Naive thymus-derived CD4-positive, alpha-beta T cell (primary cell): ENCODE results near the gene ZNF541. TPM values are rescaled to one million over a fixed set of nuclear protein-coding genes. Genes with fewer than 3 reads are reported as not detected.
"Not testable (repeated sequence)": the region's sequence is repeated elsewhere in the genome, so short reads cannot be mapped to it uniquely, and the experiment has no call there.

Source experiments
- ATAC-seq: fragments of 150-1000 bp; cut with Tn5 transposase; 2 replicates; pipeline ENCODE4 v1.10.0; 2021; ENCODE audit warnings: mild to moderate bottlenecking, moderate library complexity
- CTCF ChIA-PET: fragments of 350-600 bp; sonication (Branson Sonifier 250); formaldehyde crosslinking; loops from one replicate; lab custom pipeline; 2021; ENCODE audit warnings: antibody characterized with exemption; lab: Charles Lee
- POLR2A ChIA-PET: fragments of 350-600 bp; sonication (Branson Sonifier 250); formaldehyde crosslinking; loops from one replicate; lab custom pipeline; 2021; ENCODE audit warnings: antibody characterized with exemption, inconsistent platforms; lab: Charles Lee
- DNase-seq, 9 donors: peaks; one replicate each; pipeline versions ENCODE4 v3.0.0 to v3.0.0-alpha.2; 2020 to 2022; ENCODE audit warnings: mixed read lengths in 1 of 9
- H3K27ac ChIP-seq: one replicate; pipeline ENCODE4 v1.7.0; 2013; ENCODE audit warnings: mild to moderate bottlenecking, low read depth, low read length, moderate library complexity
- H3K27me3 ChIP-seq, 2 donors: one replicate each; pipeline ENCODE4 v1.7.0; 2013; ENCODE audit warnings: low read length in 2 of 2, mild to moderate bottlenecking in 2 of 2, moderate library complexity in 2 of 2; ENCODE audit not compliant: control insufficient read depth in 2 of 2, insufficient read depth in 2 of 2
- H3K36me3 ChIP-seq, 3 experiments: 1 replicate in 2 of 3; 2 replicates in 1 of 3; pipeline ENCODE4 v1.7.0; 2013; ENCODE audit warnings: low read length in 3 of 3, mild to moderate bottlenecking in 3 of 3, moderate library complexity in 1 of 3; ENCODE audit not compliant: insufficient read depth in 3 of 3, control insufficient read depth in 2 of 3
- H3K4me1 ChIP-seq, 2 donors: one replicate each; pipeline ENCODE4 v1.7.0; 2013; ENCODE audit warnings: low read length in 2 of 2, mild to moderate bottlenecking in 2 of 2, moderate library complexity in 1 of 2; ENCODE audit not compliant: control insufficient read depth in 2 of 2, insufficient read depth in 2 of 2
- H3K4me3 ChIP-seq: 2 replicates; pipeline ENCODE4 v1.7.0; 2013; ENCODE audit warnings: mild to moderate bottlenecking, low read length
- H3K9me3 ChIP-seq, 3 experiments: 1 replicate in 2 of 3; 2 replicates in 1 of 3; pipeline ENCODE4 v1.7.0; 2013; ENCODE audit warnings: low read length in 3 of 3; ENCODE audit not compliant: control insufficient read depth in 2 of 3
- H3K27ac Mint-ChIP-seq, 9 donors: one replicate each; pipeline ENCODE4 v1.8.0; 2020 to 2022; ENCODE audit warnings: mixed read lengths in 9 of 9, mild to moderate bottlenecking in 8 of 9, moderate library complexity in 5 of 9, inconsistent platforms in 2 of 9
- H3K27me3 Mint-ChIP-seq, 5 donors: one replicate each; pipeline ENCODE4 v1.8.0; 2021 to 2022; ENCODE audit warnings: mixed read lengths in 5 of 5, mild to moderate bottlenecking in 1 of 5
- H3K36me3 Mint-ChIP-seq, 5 donors: one replicate each; pipeline ENCODE4 v1.8.0; 2020 to 2022; ENCODE audit warnings: mixed read lengths in 5 of 5, mild to moderate bottlenecking in 3 of 5, inconsistent platforms in 1 of 5
- H3K4me1 Mint-ChIP-seq, 7 donors: one replicate each; pipeline ENCODE4 v1.8.0; 2020 to 2022; ENCODE audit warnings: mixed read lengths in 7 of 7, mild to moderate bottlenecking in 3 of 7, inconsistent platforms in 1 of 7
- H3K4me3 Mint-ChIP-seq, 10 donors: one replicate each; pipeline ENCODE4 v1.8.0; 2020 to 2022; ENCODE audit warnings: mild to moderate bottlenecking in 10 of 10, mixed read lengths in 10 of 10, moderate library complexity in 6 of 10, inconsistent platforms in 2 of 10
- H3K9me3 Mint-ChIP-seq, 11 donors: one replicate each; pipeline ENCODE4 v1.8.0; 2020 to 2022; ENCODE audit warnings: mixed read lengths in 11 of 11, mild to moderate bottlenecking in 4 of 11, inconsistent platforms in 1 of 11, moderate library complexity in 1 of 11
- intact Hi-C, 2 donors: fragments of 100-400 bp; cut with micrococcal nuclease; formaldehyde crosslinking; loops; one replicate each; pipeline ENCODE4 v1.15.1; 2023
- polyA plus RNA-seq, 2 donors: library from polyadenylated mRNA; unstranded; fragments of 300-500 nt; fragmentation: Illumina TruSeq; gene quantifications; one replicate each; pipeline ENCODE4 v1.2.3, GENCODE V29; 2021
- total RNA-seq, 6 experiments: library from RNA in 5 of 6; stranded (reverse) in 5 of 6; gene quantifications; 1 replicate in 5 of 6; 2 replicates in 1 of 6; pipeline ENCODE4 v1.2.3 and lab custom pipeline; 2021 to 2026

The ZNF541 gene
- total and polyA plus RNA-seq, 7 experiments from 2014 or later: 0.36 to 1.5 (median 0.93) TPM; not detected in 1

GRCh38 chr19:47589824-47590223 lies 16.9 kb upstream of the ZNF541 start:
- Mint-ChIP-seq H3K27me3 (peaks cover 0 to 12% (median 0%) of the 10 kb centered on the region in 5 donors), H3K4me3 (no peak overlapping the region), H3K9me3 (peaks cover 2 to 14% (median 7%) of the 10 kb centered on the region in 11 donors), H3K27ac (peak overlapping the region in 1 of 9 donors; percentile 38), H3K36me3 (peaks cover 0 to 7% (median 3%) of the 10 kb centered on the region in 5 donors), H3K4me1 (peaks cover 0 to 6% (median 0%) of the 10 kb centered on the region in 7 donors)
- DNase-seq (no peak), ATAC-seq (no peak)
- Histone ChIP-seq H3K27me3 (no peaks in the 10 kb centered on the region), H3K9me3 (peaks cover 0 to 5% (median 0%) of the 10 kb centered on the region in 3 experiments), H3K4me1 (no peaks in the 10 kb centered on the region), H3K4me3 (no peak overlapping the region), H3K27ac (no peak overlapping the region), H3K36me3 (no peaks in the 10 kb centered on the region)
- CTCF ChIA-PET: no interaction called here
- intact Hi-C loops: no loop called here
- POLR2A ChIA-PET: interaction anchor here (0.8 kb wide), 1 partner anchor 10 kb away, joined by 3 read pairs; no protein-coding TSS in a partner anchor

GRCh38 chr19:47587295-47587694 lies 14.3 kb upstream of the ZNF541 start:
- Histone ChIP-seq H3K36me3 (no peaks in the 10 kb centered on the region), H3K9me3 (peaks cover 0 to 5% (median 0%) of the 10 kb centered on the region in 3 experiments), H3K27ac (no peak overlapping the region), H3K4me3 (no peak overlapping the region), H3K4me1 (peaks cover 4% of the 10 kb centered on the region in 2 donors), H3K27me3 (no peaks in the 10 kb centered on the region)
- H3K36me3 Mint-ChIP-seq: peaks cover 0 to 7% (median 3%) of the 10 kb centered on the region in 5 donors
- POLR2A ChIA-PET: no interaction called here
- CTCF ChIA-PET: no interaction called here
- peaks cover 2 to 14% (median 7%) of the 10 kb centered on the region in 11 donors for H3K9me3 Mint-ChIP-seq
- peaks cover 0 to 11% (median 0%) of the 10 kb centered on the region in 5 donors for H3K27me3 Mint-ChIP-seq
- peak overlapping the region in 1 of 9 donors; percentile 62 for H3K27ac Mint-ChIP-seq
- DNase-seq: no peak
- no peak for ATAC-seq
- intact Hi-C loops: no loop called here
- no peak overlapping the region for H3K4me3 Mint-ChIP-seq
- H3K4me1 Mint-ChIP-seq: peaks cover 5 to 17% (median 11%) of the 10 kb centered on the region in 7 donors

GRCh38 chr19:47583161-47583560 lies 10.2 kb upstream of the ZNF541 start:
- H3K4me3 ChIP-seq, DNase-seq, H3K27ac ChIP-seq, ATAC-seq, H3K27me3 ChIP-seq, H3K27me3 Mint-ChIP-seq, H3K36me3 ChIP-seq, H3K9me3 ChIP-seq, intact Hi-C loops, H3K36me3 Mint-ChIP-seq: not testable (repeated sequence)
- peaks cover 15 to 38% of the 10 kb centered on the region in 2 donors for H3K4me1 ChIP-seq
- CTCF ChIA-PET: interaction anchor here (0.6 to 0.7 kb wide), 2 partner anchors 69 to 114 kb away, joined by 3 to 4 read pairs; no protein-coding TSS in a partner anchor
- Mint-ChIP-seq H3K4me1 (peaks cover 19 to 52% (median 34%) of the 10 kb centered on the region in 7 donors), H3K9me3 (peaks cover 2 to 14% (median 7%) of the 10 kb centered on the region in 11 donors), H3K4me3 (peak overlapping the region in 5 of 10 donors; percentile 12 to 56 (median 24)), H3K27ac (peak overlapping the region in 7 of 9 donors; percentile 28 to 94 (median 71))
- POLR2A ChIA-PET: interaction anchor here (0.7 to 1.3 kb wide), 3 partner anchors 10 to 54 kb away, joined by 4 to 6 read pairs (median 4); no protein-coding TSS in a partner anchor

- intact Hi-C loops: no loop called here
These were observed 9.5 kb upstream of the ZNF541 start for GRCh38 chr19:47582320-47582909.

GRCh38 chr19:47581605-47582319 lies 8.8 kb upstream of the ZNF541 start:
- H3K27me3 ChIP-seq: no peaks in the 10 kb centered on the region
- H3K4me1 ChIP-seq: peaks cover 25 to 49% of the 10 kb centered on the region in 2 donors
- Mint-ChIP-seq H3K27me3 (peaks cover 0 to 5% (median 0%) of the 10 kb centered on the region in 5 donors), H3K4me3 (peak overlapping the region; percentile 56 to 85 (median 72)), H3K4me1 (peaks cover 30 to 66% (median 45%) of the 10 kb centered on the region in 7 donors), H3K36me3 (peaks cover 0 to 7% (median 5%) of the 10 kb centered on the region in 5 donors), H3K27ac (peak overlapping the region; percentile 31 to 95 (median 87)), H3K9me3 (peaks cover 2 to 14% (median 7%) of the 10 kb centered on the region in 11 donors)
- no peaks in the 10 kb centered on the region for H3K36me3 ChIP-seq
- peak overlapping the region; percentile 42 for H3K27ac ChIP-seq
- H3K4me3 ChIP-seq: no peak overlapping the region
- no peak for ATAC-seq
- ChIA-PET POLR2A (interaction anchor here (0.6 to 5.7 kb wide), 3 partner anchors 9 to 27 kb away, joined by 3 to 48 read pairs (median 4); partner anchors contain the start of gene BICRA), CTCF (no interaction called here)
- peaks cover 0 to 5% (median 0%) of the 10 kb centered on the region in 3 experiments for H3K9me3 ChIP-seq
- no peak for DNase-seq
- intact Hi-C loops: no loop called here

More at GRCh38 chr19:47582320-47582909, 9.5 kb upstream of the ZNF541 start:
- H3K4me3 Mint-ChIP-seq: peak overlapping the region; percentile 2 to 85 (median 68)
- H3K4me1 ChIP-seq: peaks cover 22 to 43% of the 10 kb centered on the region in 2 donors
- H3K4me3 ChIP-seq: no peak overlapping the region
- no peaks in the 10 kb centered on the region for H3K36me3 ChIP-seq
- H3K27me3 Mint-ChIP-seq: peaks cover 0 to 5% (median 0%) of the 10 kb centered on the region in 5 donors
- peak overlapping the region; percentile 51 to 94 (median 87) for H3K27ac Mint-ChIP-seq
- peaks cover 2 to 14% (median 7%) of the 10 kb centered on the region in 11 donors for H3K9me3 Mint-ChIP-seq
- ChIA-PET CTCF (no interaction called here), POLR2A (interaction anchor here (1.3 kb wide), 1 partner anchor 53 kb away, joined by 4 read pairs; no protein-coding TSS in a partner anchor)
- peaks cover 25 to 60% (median 40%) of the 10 kb centered on the region in 7 donors for H3K4me1 Mint-ChIP-seq
- H3K9me3 ChIP-seq: peaks cover 0 to 5% (median 0%) of the 10 kb centered on the region in 3 experiments
- peak overlapping the region; percentile 42 for H3K27ac ChIP-seq
- no peaks in the 10 kb centered on the region for H3K27me3 ChIP-seq
- peaks cover 0 to 7% (median 5%) of the 10 kb centered on the region in 5 donors for H3K36me3 Mint-ChIP-seq
- ATAC-seq (no peak), DNase-seq (no peak)

- CTCF ChIA-PET: interaction anchor here (0.8 kb wide), 1 partner anchor 28 kb away, joined by 3 read pairs; the partner anchor contains the start of gene BICRA
- peaks cover 35 to 80% (median 52%) of the 10 kb centered on the region in 7 donors for H3K4me1 Mint-ChIP-seq
These were observed 7.4 kb upstream of the ZNF541 start for GRCh38 chr19:47580397-47580796.

More at GRCh38 chr19:47580397-47580796, 7.4 kb upstream of the ZNF541 start:
- H3K27me3 Mint-ChIP-seq: peaks cover 0 to 5% (median 0%) of the 10 kb centered on the region in 5 donors
- H3K27me3 ChIP-seq: no peaks in the 10 kb centered on the region
- H3K4me3 Mint-ChIP-seq: peak overlapping the region in 7 of 10 donors; percentile 21 to 85 (median 37)
- peaks cover 25 to 49% of the 10 kb centered on the region in 2 donors for H3K4me1 ChIP-seq
- intact Hi-C loops: no loop called here
- no peak for ATAC-seq
- H3K27ac ChIP-seq: no peak overlapping the region
- H3K27ac Mint-ChIP-seq: peak overlapping the region in 6 of 9 donors; percentile 41 to 94 (median 62)
- no peak overlapping the region for H3K4me3 ChIP-seq
- POLR2A ChIA-PET: interaction anchor here (0.6 to 5.7 kb wide), 4 partner anchors 20 to 91 kb away, joined by 3 to 48 read pairs (median 6); partner anchors contain the start of gene BICRA
- H3K9me3 Mint-ChIP-seq: peaks cover 0 to 4% (median 0%) of the 10 kb centered on the region in 11 donors
- no peaks in the 10 kb centered on the region for H3K36me3 ChIP-seq
- no peak for DNase-seq
- H3K9me3 ChIP-seq: no peaks in the 10 kb centered on the region
- peaks cover 0 to 5% (median 0%) of the 10 kb centered on the region in 5 donors for H3K36me3 Mint-ChIP-seq
